ENCODE measurements around the gene MASP2.
A peak's percentile ranks its signal among the peaks of the same experiment; 100 is the strongest.
"Not testable (repeated sequence)": the region's sequence is repeated elsewhere in the genome, so short reads cannot be mapped to it uniquely, and the experiment has no call there.

The MASP2 gene

DNA sequence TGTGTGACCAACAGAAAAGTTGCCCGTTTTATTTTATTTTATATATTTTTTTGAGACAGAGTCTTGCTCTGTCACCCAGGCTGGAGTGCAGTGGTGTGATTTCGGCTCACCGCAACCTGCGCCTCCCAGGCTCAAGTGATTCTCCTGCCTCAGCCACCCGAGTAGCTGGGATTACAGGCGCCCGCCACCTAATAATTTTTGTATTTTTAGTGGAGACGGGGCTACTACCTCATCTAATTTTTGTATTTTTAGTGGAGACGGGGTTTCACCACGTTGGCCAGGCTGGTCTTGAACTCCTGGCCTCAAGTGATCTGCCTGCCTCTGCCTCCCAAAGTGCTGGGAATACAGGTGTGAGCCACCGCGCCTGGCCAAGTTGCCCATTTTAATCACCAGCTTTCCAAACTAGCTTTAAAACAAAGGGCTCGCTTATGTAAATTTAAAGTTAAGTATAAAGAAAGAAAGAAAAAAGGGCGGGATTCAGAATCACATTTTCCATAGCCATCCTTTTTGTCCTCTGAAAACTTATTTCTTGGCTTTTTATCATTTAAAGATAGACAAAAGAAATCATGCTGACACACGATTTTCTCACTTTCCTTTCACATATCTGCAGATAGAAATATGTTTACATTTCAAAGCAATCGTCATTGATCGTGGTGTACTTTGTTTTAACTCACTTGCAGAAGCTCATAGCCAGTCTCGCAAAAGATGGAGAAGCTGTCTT lies 9.9 kb downstream of the MASP2 start:
- not testable (repeated sequence) for DNase-seq

DNA sequence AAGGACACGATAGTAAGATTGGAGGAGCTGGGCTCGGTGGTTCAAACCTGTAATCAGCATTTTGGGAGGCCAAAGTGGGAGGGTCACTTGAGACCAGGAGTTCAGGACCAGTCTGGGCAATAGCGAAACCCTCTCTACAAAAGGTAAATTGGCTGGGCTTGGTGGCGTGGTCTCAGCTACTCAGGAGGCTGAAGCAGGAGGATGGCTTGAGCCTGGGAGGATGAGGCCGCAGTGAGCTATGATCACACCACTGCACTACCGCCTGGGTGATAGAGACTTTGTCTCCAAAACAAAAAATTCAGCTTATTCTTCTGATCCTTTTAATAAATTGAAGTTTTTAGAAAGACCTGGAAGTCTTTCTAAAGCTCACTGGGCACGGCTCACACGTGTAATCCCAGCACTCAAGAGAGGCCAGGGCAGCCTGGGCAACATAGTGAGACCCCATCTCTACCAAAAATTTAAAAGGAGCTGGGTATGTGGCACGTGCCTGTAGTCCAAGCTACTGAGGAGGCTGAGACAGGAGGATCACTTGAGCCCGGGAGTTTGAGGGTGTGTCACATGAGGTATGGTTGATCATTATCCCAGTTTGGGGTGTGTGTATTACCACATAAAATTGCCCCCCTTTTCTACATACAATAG lies 15.3 kb downstream of the MASP2 start:
- no peak for DNase-seq

DNA sequence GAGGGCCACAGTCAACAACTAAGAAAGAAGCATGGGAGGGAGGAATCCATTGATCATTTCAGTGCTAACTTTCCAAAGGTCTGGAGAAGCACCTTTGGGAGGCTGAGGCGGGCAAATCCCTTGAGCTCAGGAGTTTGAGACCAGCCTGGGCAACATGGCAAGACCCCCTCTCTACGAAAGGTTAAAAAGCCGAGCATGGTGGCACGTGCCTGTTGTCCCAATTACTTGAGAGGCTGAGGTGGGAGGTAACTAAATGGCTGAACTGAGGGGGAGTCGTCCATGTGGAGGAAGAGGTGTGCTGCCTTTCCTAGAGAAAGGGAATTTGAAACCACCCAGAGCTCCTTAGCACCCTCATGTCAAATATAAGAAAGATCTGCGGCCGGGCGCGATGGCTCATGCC lies 16.2 kb downstream of the MASP2 start:
- no peak for DNase-seq

DNA sequence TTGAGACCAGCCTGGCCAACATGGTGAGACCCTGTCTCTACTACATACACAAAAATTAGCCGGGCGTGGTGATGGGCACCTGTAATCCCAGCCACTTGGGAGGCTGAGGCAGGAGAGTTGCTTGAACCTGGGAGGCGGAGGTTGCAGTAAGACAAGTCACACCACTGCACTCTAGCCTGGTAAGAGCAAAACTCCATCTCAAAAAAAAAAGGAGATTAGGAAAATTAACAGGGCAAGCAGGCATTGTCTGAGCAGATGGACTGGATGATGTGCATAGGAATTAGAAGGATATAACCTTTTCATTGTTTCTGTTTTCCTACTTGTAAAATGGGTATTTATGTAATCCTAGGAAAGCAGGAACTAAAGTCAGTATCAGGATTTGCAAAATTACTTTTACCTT lies 19.0 kb downstream of the MASP2 start:
- no peak for DNase-seq

DNA sequence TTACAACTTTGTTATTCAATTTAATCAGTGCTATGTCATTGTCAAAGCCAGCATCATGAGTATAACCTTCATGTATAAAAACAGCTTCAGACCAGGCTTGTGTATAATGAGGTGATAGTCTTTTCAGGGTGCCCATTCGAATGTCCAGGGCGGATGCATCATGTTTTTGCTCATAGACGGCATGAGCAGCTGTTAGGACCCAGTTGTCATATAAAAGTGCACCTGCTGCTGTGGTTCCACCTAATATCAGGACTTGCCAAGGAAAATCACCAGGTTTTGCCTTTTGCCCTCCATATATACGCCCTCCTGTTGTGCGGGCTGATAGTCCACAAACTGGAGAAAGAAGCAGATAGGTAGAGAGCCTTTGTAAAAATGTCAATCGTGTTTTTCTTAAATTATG lies 19.7 kb downstream of the MASP2 start:
- DNase-seq, result no peak

DNA sequence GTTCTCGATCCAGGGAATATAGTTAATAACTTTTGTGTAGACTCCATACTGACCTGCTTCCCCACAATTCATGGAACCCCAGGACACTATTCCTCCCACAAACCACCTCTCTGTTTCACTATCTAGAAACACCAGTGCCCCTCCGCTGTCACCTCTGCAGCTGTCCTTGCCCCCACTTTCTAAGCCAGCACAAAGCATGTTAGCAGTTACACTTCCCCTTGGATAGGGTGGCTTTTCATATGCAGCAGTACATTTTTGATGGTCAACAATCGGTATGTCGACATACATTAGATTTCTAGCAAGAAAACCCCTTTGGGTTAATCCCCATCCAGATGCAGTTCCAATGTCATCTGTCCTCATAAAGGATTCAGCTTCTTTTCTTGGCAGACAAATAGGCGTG lies 20.1 kb downstream of the MASP2 start:
- no peak for DNase-seq

DNA sequence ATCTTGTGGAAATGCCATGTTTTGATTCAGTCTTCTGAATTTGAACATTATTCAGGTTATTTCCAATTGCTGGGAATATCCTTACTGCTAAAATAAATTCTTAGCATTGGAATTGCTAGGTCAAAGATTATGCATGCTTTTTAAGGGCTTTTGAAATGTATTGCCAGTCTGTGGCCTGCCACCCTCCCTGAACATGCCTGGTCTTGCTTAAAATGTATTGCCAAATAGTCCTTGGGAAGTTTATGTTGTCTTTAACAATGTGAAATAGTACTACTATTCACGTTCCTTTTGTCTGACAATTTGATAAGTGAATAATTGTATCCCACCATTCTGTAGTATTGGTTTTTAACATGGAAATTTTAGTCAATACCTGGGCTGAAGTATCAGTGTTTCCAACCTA lies 21.0 kb downstream of the MASP2 start:
- DNase-seq, result no peak

DNA sequence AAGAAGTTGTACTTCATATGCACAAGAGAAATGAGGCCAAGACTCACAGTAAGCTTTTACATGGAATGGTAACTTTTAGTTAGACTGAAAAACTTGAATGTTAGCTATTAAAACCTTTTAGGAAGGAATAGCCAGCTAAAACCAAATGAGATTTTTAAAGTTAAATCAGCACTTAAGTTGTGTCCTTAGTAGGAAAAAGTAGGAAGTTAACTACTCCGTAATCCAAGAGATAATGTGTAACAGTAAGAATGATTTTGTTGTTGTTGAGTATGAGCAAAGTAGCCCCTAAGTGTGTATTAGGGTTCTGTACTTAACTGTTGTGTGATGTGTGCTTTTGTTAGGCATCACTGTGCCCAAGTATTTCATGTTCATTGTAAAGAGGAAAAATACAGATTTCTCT lies 21.4 kb downstream of the MASP2 start:
- DNase-seq, result no peak

DNA sequence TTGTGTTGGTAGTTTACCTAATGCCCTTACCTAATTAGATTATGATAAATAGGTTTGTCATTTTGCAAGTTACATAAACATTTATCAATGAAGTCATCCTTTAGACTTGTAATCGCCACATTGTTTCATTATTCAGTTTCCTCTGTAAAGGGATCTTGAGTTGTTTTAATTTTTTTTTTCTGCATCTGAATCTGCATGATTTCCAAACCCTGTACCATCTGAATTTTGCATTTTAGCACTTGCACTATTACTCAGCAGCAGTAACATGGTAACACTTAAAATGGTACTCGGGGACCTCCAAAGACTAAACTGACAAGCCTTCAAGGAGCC lies 22.2 kb downstream of the MASP2 start:
- no peak for DNase-seq

DNA sequence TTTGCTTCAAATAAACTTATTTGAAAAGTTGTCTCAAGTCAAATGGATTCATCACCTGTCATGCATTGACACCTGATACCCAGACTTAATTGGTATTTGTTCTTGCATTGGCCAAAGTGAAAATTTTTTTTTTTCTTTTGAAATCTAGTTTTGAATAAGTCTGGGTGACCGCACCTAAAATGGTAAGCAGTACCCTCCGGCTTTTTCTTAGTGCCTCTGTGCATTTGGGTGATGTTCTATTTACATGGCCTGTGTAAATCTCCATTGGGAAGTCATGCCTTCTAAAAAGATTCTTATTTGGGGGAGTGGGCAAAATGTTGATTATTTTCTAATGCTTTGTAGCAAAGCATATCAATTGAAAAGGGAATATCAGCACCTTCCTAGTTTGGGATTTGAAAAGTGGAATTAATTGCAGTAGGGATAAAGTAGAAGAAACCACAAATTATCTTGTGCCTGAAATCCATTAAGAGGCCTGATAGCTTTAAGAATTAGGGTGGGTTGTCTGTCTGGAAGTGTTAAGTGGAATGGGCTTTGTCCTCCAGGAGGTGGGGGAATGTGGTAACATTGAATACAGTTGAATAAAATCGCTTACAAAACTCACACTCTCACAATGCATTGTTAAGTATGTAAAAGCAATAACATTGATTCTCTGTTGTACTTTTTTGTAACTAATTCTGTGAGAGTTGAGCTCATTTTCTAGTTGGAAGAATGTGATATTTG lies 22.7 kb downstream of the MASP2 start:
- no peak for DNase-seq

DNA sequence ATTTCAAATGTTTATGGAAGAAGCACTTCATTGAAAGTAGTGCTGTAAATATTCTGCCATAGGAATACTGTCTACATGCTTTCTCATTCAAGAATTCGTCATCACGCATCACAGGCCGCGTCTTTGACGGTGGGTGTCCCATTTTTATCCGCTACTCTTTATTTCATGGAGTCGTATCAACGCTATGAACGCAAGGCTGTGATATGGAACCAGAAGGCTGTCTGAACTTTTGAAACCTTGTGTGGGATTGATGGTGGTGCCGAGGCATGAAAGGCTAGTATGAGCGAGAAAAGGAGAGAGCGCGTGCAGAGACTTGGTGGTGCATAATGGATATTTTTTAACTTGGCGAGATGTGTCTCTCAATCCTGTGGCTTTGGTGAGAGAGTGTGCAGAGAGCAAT lies 23.8 kb downstream of the MASP2 start:
- no peak for DNase-seq

DNA sequence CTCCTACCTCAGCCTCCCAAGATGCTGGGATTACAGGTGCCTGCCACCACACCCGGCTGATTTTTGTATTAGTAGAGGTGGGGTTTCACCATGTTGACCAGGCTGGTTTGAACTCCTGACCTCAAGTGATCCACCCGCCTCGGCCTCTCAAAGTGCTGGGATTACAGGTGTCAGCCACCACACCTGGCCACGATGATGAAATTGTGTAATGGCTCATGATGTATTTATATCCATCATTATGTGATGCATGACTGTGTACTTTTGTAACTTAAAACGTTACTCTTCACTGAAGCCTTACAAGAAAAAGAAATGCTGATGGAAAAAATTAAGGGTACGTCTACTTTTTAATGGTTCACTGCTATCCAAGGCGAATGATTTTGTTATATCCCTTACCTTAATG lies 27.1 kb downstream of the MASP2 start:
- no peak for DNase-seq

DNA sequence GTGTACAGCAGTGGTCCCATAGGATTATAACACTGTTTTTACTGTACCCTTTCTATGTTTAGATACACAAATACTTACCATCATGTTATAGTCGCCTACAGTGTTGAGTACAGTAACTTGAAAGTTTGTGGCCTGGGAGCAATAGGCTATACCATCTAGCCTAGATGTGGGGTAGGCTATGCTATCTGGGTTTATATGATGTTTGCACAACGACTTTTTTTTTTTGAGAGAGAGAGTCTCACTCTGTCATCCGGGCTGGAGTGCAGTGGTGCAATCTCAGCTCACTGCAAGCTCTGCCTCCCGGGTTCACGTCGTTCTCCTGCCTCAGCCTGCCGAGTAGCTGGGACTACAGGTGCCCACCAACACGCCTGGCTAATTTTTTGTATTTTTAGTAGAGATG lies 27.7 kb downstream of the MASP2 start:
- not testable (repeated sequence) for DNase-seq

DNA sequence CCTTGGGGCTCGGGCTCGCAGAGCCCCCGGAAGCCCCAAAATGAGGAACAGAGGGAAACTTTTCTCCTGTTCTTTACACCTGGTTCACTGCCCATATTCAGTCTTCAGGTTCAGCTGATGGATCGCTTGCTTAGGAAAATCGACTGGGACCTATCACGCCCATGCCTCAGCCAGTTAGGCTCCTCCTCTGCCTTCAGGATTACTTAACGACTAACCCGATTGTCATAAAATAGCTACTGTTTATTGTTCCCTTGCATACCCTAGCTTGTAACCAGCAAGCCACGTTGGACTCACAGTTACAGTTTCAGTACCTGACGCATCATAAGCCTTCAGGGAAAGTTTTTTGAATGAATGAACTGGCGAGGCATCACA lies 33.9 kb downstream of the MASP2 start:
- no peak for DNase-seq

DNA sequence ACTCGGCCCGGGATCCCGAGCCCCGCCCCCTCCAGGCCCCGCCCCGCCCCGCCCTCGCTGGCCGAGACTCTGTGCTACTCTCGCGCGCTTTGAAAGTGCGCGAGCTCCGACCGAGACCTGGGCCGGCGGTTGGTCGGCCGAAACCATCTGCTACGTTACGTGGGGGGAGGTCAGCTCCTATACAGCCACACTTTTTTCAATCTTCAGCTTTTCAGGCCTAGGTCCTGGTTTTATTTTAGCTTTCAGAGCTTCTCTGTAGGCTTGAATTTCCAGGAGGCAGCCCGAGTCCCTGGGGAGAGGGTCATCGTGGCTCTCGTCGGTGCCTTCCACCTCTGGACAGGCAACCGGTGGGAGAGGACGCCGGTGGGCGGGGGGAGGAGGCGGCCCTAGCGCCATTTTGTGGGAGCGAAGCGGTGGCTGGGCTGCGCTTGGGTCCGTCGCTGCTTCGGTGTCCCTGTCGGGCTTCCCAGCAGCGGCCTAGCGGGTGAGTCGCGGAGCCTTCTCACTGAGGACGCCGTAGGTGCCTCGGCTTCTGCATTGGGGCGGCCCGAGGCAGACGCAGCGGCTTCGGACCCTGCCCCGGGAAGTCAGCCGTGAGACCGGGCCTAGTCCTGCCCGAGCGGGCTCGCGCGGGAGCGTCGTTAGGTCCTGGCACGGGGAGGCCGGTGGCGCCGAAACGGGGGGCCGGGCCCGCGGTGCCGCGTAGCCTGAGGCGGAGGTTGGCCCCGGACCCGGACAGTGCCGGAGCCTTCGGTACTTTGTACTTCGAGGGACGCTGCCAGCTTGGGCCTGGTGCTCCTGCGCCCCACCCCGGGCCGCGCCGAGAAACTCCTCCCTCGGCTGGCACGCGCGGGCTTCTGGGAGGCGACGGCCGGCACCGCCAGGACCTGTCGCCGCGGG lies 34.5 kb downstream of the MASP2 start, which contains the start of gene TARDBP:
Gene TARDBP (plus strand): TSS at position 395 of the 900 bp plus-strand sequence. CDS start 1,074 bp downstream, outside the sequence.
- peak; percentile 63 for DNase-seq

DNA sequence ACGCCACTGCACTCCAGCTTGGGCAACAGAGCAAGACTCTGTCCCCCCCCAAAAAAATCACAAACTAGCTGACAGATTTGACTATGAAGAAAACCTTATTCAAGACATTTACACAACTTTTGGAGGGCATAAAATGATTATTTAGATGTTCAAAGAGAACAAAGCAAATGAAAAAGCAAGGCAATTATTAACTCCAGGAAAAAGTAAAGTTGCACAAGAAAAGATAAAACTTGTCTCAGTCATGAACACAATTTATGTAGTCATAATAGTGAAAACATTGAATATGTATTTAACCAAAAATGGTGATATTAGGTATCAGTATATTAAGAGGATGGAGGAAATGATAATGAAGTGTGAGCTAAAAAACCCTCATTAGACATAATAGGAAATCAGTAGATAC lies 46.5 kb downstream of the MASP2 start:
- DNase-seq, result no peak

DNA sequence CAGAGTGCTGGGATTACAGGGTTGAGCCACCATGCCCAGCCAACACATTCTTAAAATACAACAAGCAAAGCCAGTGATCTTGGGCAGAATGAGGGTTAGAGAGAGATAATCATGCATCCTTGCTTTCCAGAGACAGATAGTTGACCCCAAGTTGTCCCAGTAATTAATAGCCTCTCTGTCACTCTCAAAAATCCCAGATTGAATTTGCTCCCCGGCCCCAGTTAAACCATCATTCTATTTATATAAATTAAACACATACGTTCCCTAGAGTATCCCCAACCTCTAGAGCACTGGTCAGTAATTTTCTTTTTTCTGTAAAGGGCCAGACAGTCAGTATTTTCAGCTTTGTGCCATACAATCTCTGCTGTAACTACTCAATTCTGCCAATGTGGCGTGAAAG lies 50.9 kb downstream of the MASP2 start:
- no peak for DNase-seq

DNA sequence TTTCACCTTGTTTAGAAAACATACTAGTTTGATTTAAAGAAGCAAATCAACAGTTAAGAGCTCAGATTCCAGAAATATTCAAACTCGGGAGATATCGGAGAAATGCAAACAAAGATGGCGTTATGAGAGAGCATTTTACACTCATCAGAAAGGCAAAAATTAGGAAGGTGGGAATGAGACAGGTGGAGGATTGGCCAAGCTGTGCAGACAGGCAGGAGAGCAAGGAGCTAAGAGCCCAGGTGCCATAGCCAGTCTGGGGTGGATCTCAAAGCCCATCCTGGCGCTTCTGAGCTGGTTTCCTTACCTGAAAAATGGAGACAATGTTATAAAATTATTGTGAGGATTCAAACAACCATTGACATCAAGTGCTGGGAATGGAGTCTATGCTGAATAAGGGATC lies 54.2 kb downstream of the MASP2 start:
- no peak for DNase-seq

DNA sequence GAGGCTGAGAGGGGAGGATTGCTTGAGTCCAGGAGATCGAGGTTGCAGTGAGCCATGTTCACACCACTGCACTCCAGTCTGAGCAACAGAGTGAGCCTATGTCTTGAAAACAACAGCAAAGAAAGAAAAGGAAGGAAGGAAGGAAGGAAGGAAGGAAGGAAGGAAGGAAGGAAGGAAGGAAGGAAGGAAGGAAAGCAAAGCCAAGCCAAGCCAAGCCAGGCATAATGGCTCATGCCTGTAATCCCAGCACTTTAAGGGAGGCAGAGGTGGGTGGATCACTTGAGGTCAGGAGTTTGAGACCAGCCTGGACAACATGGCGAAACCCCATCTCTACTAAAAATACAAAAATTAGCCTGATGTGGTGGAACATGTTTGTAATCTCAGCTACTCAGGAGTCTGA lies 55.0 kb downstream of the MASP2 start:
- DNase-seq, result not testable (repeated sequence)

DNA sequence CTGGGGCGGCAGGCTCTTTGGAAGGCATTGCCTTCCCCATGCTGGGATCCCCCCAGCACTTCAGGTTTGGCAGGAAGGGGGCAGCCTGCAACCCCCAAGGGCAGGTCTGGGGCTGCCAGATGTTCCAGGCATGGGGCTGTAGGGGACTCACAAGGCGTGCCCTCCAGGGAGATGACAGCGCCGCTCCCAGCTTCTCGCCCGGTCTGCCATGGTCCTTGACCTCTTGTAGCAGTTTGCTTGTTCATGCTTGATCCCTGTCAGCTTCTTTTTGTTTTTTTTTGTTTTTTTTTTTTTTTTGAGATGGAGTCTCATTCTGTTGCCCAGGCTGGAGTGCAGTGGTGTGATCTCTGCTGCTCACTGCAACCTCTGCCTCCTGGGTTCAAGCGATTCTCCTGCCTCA lies 56.2 kb downstream of the MASP2 start:
- DNase-seq, result no peak

DNA sequence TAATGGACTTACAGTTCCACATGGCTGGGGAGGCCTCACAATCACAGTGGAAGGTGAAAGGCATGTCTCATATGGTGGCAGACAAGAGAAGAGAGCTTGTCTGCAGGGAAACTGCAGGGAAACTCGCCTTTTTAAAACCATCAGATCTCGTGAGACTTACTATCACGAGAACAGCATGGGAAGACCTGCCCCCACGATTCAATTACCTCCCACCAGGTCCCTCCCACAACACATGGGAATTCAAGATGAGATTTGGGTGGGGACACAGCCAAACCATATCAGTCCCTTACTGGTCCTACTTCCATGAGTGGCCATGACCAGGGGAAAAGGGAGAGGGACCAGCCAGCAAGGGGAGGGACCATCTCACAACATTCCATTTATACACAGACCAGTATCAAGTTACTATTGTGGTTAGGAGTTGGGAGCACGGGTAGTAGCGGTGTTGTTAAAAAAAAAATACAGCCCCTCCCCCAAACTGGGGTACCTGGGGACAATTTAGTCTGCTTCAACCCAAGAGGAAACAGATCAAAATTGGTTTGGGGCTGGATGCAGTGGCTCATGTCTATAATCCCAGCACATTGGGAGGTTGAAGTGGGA lies 57.0 kb downstream of the MASP2 start:
- not testable (repeated sequence) for DNase-seq

DNA sequence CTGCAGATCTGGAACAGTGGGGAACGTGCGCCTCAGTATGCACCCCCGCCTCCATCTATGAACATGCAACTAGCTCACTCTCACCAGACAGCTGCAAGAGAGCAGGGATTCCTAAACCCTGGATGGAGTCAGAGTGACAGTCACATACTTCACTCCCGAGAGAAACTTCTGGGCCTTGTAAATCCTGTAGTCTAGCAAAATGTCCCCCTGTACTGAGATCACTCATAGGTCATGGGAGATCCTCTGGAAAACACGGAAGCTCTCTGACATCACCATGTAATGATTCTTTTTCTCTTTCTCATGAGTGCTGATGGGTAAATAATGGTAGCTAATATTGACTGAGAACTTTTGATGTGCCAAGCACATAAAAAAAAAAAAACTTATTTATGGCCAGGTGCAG lies 57.9 kb downstream of the MASP2 start:
- DNase-seq, result no peak

Measured in NCI-H187 treated with DMSO at 0.1 percent for 48 hours (cell line).